ENCODE data around the gene FAXDC2.

DNA sequence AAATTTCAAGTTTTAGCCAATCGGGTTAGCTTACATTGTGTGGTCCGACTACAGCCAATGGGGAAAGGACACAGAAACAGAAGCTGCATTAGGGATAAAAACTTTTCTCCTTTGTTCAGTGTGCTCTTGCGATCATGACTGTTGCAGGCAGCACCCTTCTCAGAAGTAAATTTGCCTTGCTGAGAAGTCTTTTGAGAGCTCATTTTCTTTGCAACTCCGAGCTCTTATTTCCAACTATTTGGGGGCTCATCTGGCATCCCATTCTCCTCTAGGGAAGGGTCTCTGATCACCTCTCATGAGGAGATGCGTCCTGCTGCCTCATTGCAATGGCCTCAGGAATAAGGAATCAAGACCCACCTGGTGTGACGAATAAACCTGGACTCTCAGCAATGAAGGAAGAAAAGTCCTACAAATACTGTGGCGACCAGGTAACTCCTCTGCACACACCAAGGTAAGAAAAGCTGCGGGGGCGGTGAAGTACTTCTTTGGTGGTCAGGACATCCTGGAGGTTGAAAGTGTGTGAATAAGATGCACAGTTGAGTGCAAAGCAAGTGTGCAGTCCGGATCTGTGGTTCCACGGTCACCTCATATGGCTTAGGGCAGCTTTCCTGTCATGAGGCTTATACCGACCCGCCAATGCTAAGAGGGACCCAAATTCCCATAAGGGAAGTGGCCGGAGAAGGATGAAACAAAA, 28.4 kb upstream of the FAXDC2 start:
- TF ChIP-seq FOXP1 (CRISPR knock-in tag; IDR thresholded peaks at IDR 0.05) = no peak
- no peak for TF ChIP-seq CTCF (IDR thresholded peaks at IDR 0.05 in 2 of 3, conservative IDR thresholded peaks at IDR 0.05 in 1 of 3; ENCODE audit: insufficient read depth in 2 of 3, low read depth in 1 of 3, low read length in 3 of 3)
- no peak for TF ChIP-seq TBL1XR1 (IDR thresholded peaks at IDR 0.05; ENCODE audit: low read length in 2 of 2)
- no peak for TF ChIP-seq MAFK (IDR thresholded peaks at IDR 0.05; ENCODE audit: low read length)
- TF ChIP-seq, protein P1, sequence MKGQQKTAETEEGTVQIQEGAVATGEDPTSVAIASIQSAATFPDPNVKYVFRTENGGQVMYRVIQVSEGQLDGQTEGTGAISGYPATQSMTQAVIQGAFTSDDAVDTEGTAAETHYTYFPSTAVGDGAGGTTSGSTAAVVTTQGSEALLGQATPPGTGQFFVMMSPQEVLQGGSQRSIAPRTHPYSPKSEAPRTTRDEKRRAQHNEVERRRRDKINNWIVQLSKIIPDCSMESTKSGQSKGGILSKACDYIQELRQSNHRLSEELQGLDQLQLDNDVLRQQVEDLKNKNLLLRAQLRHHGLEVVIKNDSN (CRISPR knock-in tag; IDR thresholded peaks at IDR 0.05) = no peak
- no peak for TF ChIP-seq ZNF76 (CRISPR knock-in tag; IDR thresholded peaks at IDR 0.05; ENCODE audit: borderline replicate concordance)
- no peak for TF ChIP-seq ATF4 (CRISPR knock-in tag; IDR thresholded peaks at IDR 0.05)
- no peak for TF ChIP-seq FOXK2 (conservative IDR thresholded peaks at IDR 0.05 in 1 of 2, IDR thresholded peaks at IDR 0.05 in 1 of 2; ENCODE audit: low read depth in 2 of 2)
- TF ChIP-seq ZKSCAN1 (IDR thresholded peaks at IDR 0.05; ENCODE audit: low read depth, low read length) = no peak
- no peak for TF ChIP-seq FOXJ3 (CRISPR knock-in tag; IDR thresholded peaks at IDR 0.05)
- TF ChIP-seq SMC3 (conservative IDR thresholded peaks at IDR 0.05; ENCODE audit: insufficient read depth, low read depth, low read length) = no peak
- TF ChIP-seq GATAD2B (IDR thresholded peaks at IDR 0.05; ENCODE audit: borderline replicate concordance) = no peak
- TF ChIP-seq, protein P2, sequence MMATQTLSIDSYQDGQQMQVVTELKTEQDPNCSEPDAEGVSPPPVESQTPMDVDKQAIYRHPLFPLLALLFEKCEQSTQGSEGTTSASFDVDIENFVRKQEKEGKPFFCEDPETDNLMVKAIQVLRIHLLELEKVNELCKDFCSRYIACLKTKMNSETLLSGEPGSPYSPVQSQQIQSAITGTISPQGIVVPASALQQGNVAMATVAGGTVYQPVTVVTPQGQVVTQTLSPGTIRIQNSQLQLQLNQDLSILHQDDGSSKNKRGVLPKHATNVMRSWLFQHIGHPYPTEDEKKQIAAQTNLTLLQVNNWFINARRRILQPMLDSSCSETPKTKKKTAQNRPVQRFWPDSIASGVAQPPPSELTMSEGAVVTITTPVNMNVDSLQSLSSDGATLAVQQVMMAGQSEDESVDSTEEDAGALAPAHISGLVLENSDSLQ (IDR thresholded peaks at IDR 0.05) = no peak

Data from K562 (cell line).